Endothelial cell of umbilical vein (primary cell): ENCODE results near the gene CRB1. TPM values are rescaled to one million over a fixed set of nuclear protein-coding genes. Genes with fewer than 3 reads are reported as not detected.

Source experiments
- BruUV-seq: library from RNA; stranded (reverse); fragments of 400-500 nt; replicated peaks from 2 replicates; lab custom pipeline; 2021; lab: Mats Ljungman, UMichigan
- CTCF ChIA-PET: fragments of 300-600, 350-600 bp; sonication (Branson Sonifier 250); formaldehyde crosslinking; loops from one replicate; lab custom pipeline; 2021; ENCODE audit warnings: antibody characterized with exemption, inconsistent platforms; lab: Charles Lee
- POLR2A ChIA-PET: fragments of 300-600, 350-600 bp; sonication (Branson Sonifier 250); formaldehyde crosslinking; loops from one replicate; lab custom pipeline; 2021; ENCODE audit warnings: antibody characterized with exemption, inconsistent platforms; lab: Charles Lee
- DNase-seq: peaks from one replicate; pipeline ENCODE4 v3.0.0-alpha.2; 2011; ENCODE audit warnings: low read depth, low spot score
- FAIRE-seq: peaks from 2 replicates; lab custom pipeline; 2011; peaks lifted over from hg19 to GRCh38; lab: Jason Lieb, UNC
- H2AFZ ChIP-seq: 2 replicates; pipeline ENCODE4 v1.6.0; 2012; ENCODE audit warnings: low read depth, low read length, control low read depth, inconsistent platforms
- H3K27ac ChIP-seq: 2 replicates; pipeline ENCODE4 v1.5.1; 2011; ENCODE audit warnings: low read depth, mild to moderate bottlenecking, control low read depth, low read length, moderate library complexity; ENCODE audit not compliant: insufficient read depth
- H3K27me3 ChIP-seq, 2 experiments: 2 replicates each; pipeline versions ENCODE4 v1.6.0 to v1.6.1; 2011; ENCODE audit warnings: low read length in 2 of 2, mixed read lengths in 1 of 2; ENCODE audit not compliant: control insufficient read depth in 2 of 2, insufficient read depth in 2 of 2
- H3K36me3 ChIP-seq, 2 experiments: 2 replicates in 1 of 2; 3 replicates in 1 of 2; pipeline ENCODE4 v1.5.1; 2011; ENCODE audit warnings: low read length in 2 of 2, mild to moderate bottlenecking in 1 of 2, moderate library complexity in 1 of 2; ENCODE audit not compliant: control insufficient read depth in 2 of 2, insufficient read depth in 2 of 2; ENCODE audit errors: extremely low read depth in 1 of 2
- H3K4me1 ChIP-seq: 3 replicates; pipeline ENCODE4 v1.5.1; 2011; ENCODE audit warnings: mild to moderate bottlenecking, low read length; ENCODE audit not compliant: control insufficient read depth, insufficient read depth; ENCODE audit errors: extremely low read depth
- H3K4me2 ChIP-seq: 2 replicates; pipeline ENCODE4 v1.6.1; 2011; ENCODE audit warnings: low read length, control low read depth, mixed read lengths; ENCODE audit not compliant: insufficient read depth
- H3K4me3 ChIP-seq, 3 experiments: fragments of 200-600 bp in 1 of 3; sonication (generic), shearing (Covaris generic) in 1 of 3; replicated peaks in 1 of 3; 2 replicates each; pipeline ENCODE4 v1.5.1; 2011 to 2016; ENCODE audit warnings: control low read depth in 3 of 3, low read length in 3 of 3, mild to moderate bottlenecking in 2 of 3, inconsistent platforms in 1 of 3, low read depth in 1 of 3, moderate library complexity in 1 of 3; ENCODE audit not compliant: insufficient read depth in 1 of 3
- H3K79me2 ChIP-seq: 2 replicates; pipeline ENCODE4 v1.6.0; 2012; ENCODE audit warnings: low read length, inconsistent platforms; ENCODE audit not compliant: control insufficient read depth, insufficient read depth
- H3K9ac ChIP-seq: replicated peaks from 2 replicates; pipeline ENCODE3; 2011; ENCODE audit warnings: low read length, control low read depth; ENCODE audit not compliant: insufficient read depth; ENCODE audit errors: extremely low read depth
- H3K9me1 ChIP-seq: replicated peaks from 3 replicates; pipeline ENCODE4 v1.6.0; 2011; ENCODE audit warnings: mild to moderate bottlenecking, low read length; ENCODE audit not compliant: control insufficient read depth, insufficient read depth; ENCODE audit errors: extremely low read depth
- H3K9me3 ChIP-seq: replicated peaks from 2 replicates; pipeline ENCODE4 v1.5.1; 2012; ENCODE audit warnings: low read length, inconsistent platforms; ENCODE audit not compliant: control insufficient read depth, insufficient read depth
- H4K20me1 ChIP-seq: replicated peaks from 2 replicates; pipeline ENCODE3; 2011; ENCODE audit warnings: mild to moderate bottlenecking, low read length; ENCODE audit not compliant: control insufficient read depth, insufficient read depth; ENCODE audit errors: extremely low read depth
- CTCF ChIP-seq, 2 donors: IDR thresholded peaks; 1 replicate in 1 of 2; 2 replicates in 1 of 2; pipeline ENCODE4 v1.5.1; 2011; ENCODE audit warnings: low read length in 2 of 2, mild to moderate bottlenecking in 2 of 2, moderate library complexity in 2 of 2, control low read depth in 1 of 2, inconsistent platforms in 1 of 2, low read depth in 1 of 2; ENCODE audit not compliant: insufficient read depth in 1 of 2; ENCODE audit errors: extremely low read depth in 1 of 2
- EZH2 ChIP-seq: IDR thresholded peaks from 2 replicates; pipeline ENCODE4 v1.6.1; 2012; ENCODE audit warnings: borderline replicate concordance, low read depth, mild to moderate bottlenecking, moderate library complexity, low read length, inconsistent platforms; ENCODE audit not compliant: severe bottlenecking
- FOS ChIP-seq: IDR thresholded peaks from 2 replicates; pipeline ENCODE4 v1.6.1; 2011; ENCODE audit warnings: mild to moderate bottlenecking, low read length, moderate library complexity, borderline replicate concordance; ENCODE audit not compliant: insufficient read depth
- GATA2 ChIP-seq: IDR thresholded peaks from 2 replicates; pipeline ENCODE4 v1.7.0; 2011; ENCODE audit warnings: low read depth, mild to moderate bottlenecking, moderate library complexity, mixed read lengths, low read length; ENCODE audit not compliant: insufficient read length, insufficient read depth
- JUN ChIP-seq: IDR thresholded peaks from 2 replicates; pipeline ENCODE4 v1.6.1; 2011; ENCODE audit warnings: borderline replicate concordance, low read depth; ENCODE audit not compliant: insufficient read length, insufficient read depth
- MAX ChIP-seq: IDR thresholded peaks from 2 replicates; pipeline ENCODE4 v1.6.1; 2011; ENCODE audit not compliant: insufficient read depth, insufficient read length
- MYC ChIP-seq: IDR thresholded peaks from one replicate; pipeline ENCODE4 v1.6.1; 2011; ENCODE audit warnings: mild to moderate bottlenecking, low read depth, low read length
- POLR2A ChIP-seq: IDR thresholded peaks from 2 replicates; pipeline ENCODE4 v1.6.1; 2012; ENCODE audit warnings: low read depth, mild to moderate bottlenecking, control low read depth, low read length
- POLR2AphosphoS5 ChIP-seq: IDR thresholded peaks from 2 replicates; pipeline ENCODE4 v1.6.1; 2012; ENCODE audit warnings: low read depth, mild to moderate bottlenecking, control low read depth, low read length, moderate library complexity; ENCODE audit not compliant: insufficient read depth
- dilution Hi-C: fragments of 300-500 bp; cut with MboI; formaldehyde crosslinking; loops from one replicate; pipeline ENCODE4 v1.15.0; 2019; ENCODE audit warnings: low sequenced_read_pairs; ENCODE audit not compliant: extremely low pct_ligation_motif_present
- intact Hi-C: fragments of 100-400 bp; cut with micrococcal nuclease; formaldehyde crosslinking; loops from one replicate; pipeline ENCODE4 v1.10.0; 2022
- polyA plus RNA-seq, 4 experiments: library from polyadenylated mRNA; depleted of rRNA in 3 of 4; stranded (reverse) in 3 of 4; unstranded in 1 of 4; fragments of >200 nt; gene quantifications; 2 replicates each; pipeline versions ENCODE4 v1.2.1 to v1.2.3, GENCODE V29; 2011 to 2012; ENCODE audit warnings: missing spikeins in 1 of 4
- total RNA-seq: library from RNA; stranded (reverse); gene quantifications from 2 replicates; pipeline ENCODE4 v1.2.3, GENCODE V29; 2021

The CRB1 gene
- total and polyA plus RNA-seq, 2 donors (not counting 3 experiments of a cell fraction or from before 2014, with no cell fraction given): not detected

- intact Hi-C loops: no loop called here
Observed at GRCh38 chr1:197306381-197307062, 38.5 kb downstream of the CRB1 start.

GRCh38 chr1:197307136-197307535 lies 39.1 kb downstream of the CRB1 start:
- Histone ChIP-seq H3K4me3 (no peak overlapping the region), H3K27me3 (no peaks in the 10 kb centered on the region), H3K9me3 (no peaks in the 10 kb centered on the region), H2AFZ (no peak overlapping the region), H3K27ac (no peak overlapping the region), H3K9ac (no peak overlapping the region), H3K9me1 (no peaks in the 10 kb centered on the region), H4K20me1 (no peaks in the 10 kb centered on the region), H3K4me1 (no peaks in the 10 kb centered on the region), H3K4me2 (no peak overlapping the region), H3K79me2 (no peaks in the 10 kb centered on the region), H3K36me3 (no peaks in the 10 kb centered on the region)
- no peak for FAIRE-seq
- DNase-seq: no peak
- BruUV-seq: no TSS peak
- dilution Hi-C loops (no loop called here), intact Hi-C loops (no loop called here)
- ChIA-PET CTCF (interaction anchor here (1.6 kb wide), 1 partner anchor 10 kb away, joined by 4 read pairs; no protein-coding TSS in a partner anchor), POLR2A (no interaction called here)
- TF ChIP-seq EZH2 (no peak), GATA2 (no peak), MYC (no peak), FOS (no peak), POLR2AphosphoS5 (no peak), POLR2A (no peak), CTCF (IDR thresholded peaks at IDR 0.05; ENCODE audit: extremely low read depth in 1 of 2, insufficient read depth in 1 of 2, low read depth in 1 of 2, low read length in 2 of 2) (no peak), JUN (no peak), MAX (no peak)

More at GRCh38 chr1:197306381-197307062, 38.5 kb downstream of the CRB1 start:
- Histone ChIP-seq H3K27me3 (no peaks in the 10 kb centered on the region), H3K27ac (no peak overlapping the region), H3K4me3 (no peak overlapping the region), H3K9ac (no peak overlapping the region), H4K20me1 (no peaks in the 10 kb centered on the region), H3K79me2 (no peaks in the 10 kb centered on the region), H3K4me2 (no peak overlapping the region), H3K9me3 (no peaks in the 10 kb centered on the region), H3K9me1 (no peaks in the 10 kb centered on the region), H2AFZ (no peak overlapping the region), H3K36me3 (no peaks in the 10 kb centered on the region), H3K4me1 (no peaks in the 10 kb centered on the region)
- CTCF ChIA-PET: interaction anchor here (0.6 to 1.6 kb wide), 2 partner anchors 9 to 93 kb away, joined by 3 to 4 read pairs; no protein-coding TSS in a partner anchor
- TF ChIP-seq GATA2 (no peak), JUN (no peak), FOS (no peak), EZH2 (no peak)
- BruUV-seq: no TSS peak
- FAIRE-seq: no peak
- dilution Hi-C loops: no loop called here
- DNase-seq: no peak
- POLR2A ChIA-PET: no interaction called here
